Smooth muscle cell (in vitro differentiated cells): ENCODE measurements around the gene DPH3. TPM values are rescaled to one million over a fixed set of nuclear protein-coding genes. Genes with fewer than 3 reads are reported as not detected.

ENCODE experiments used
- DNase-seq: peaks from one replicate; lab custom pipeline; 2025; ENCODE audit not compliant: unreplicated experiment; lab: John Stamatoyannopoulos, UW
- H2AFZ ChIP-seq: fragments of 200-600 bp; sonication (generic); 2 replicates; pipeline ENCODE4 v1.6.0; 2016; ENCODE audit warnings: antibody characterized with exemption, low read depth, mild to moderate bottlenecking
- H3F3A ChIP-seq: fragments of 200-600 bp; sonication (generic); 2 replicates; pipeline ENCODE4 v1.6.0; 2017; ENCODE audit warnings: antibody characterized with exemption, low read depth
- H3K27ac ChIP-seq: fragments of 200-600 bp; sonication (generic); 2 replicates; pipeline ENCODE4 v1.5.1; 2016; ENCODE audit warnings: low read depth, mild to moderate bottlenecking
- H3K27me3 ChIP-seq: fragments of 200-600 bp; sonication (generic); 2 replicates; pipeline ENCODE4 v1.6.1; 2016; ENCODE audit warnings: low read depth, mild to moderate bottlenecking
- H3K36me3 ChIP-seq: fragments of 200-600 bp; sonication (generic); 2 replicates; pipeline ENCODE4 v1.5.1; 2016; ENCODE audit warnings: low read depth
- H3K4me1 ChIP-seq: fragments of 200-600 bp; sonication (generic); 2 replicates; pipeline ENCODE4 v1.5.1; 2016; ENCODE audit warnings: low read depth
- H3K4me2 ChIP-seq: fragments of 200-600 bp; sonication (generic); 2 replicates; pipeline ENCODE4 v1.6.0; 2016; ENCODE audit warnings: mild to moderate bottlenecking
- H3K4me3 ChIP-seq: fragments of 200-600 bp; sonication (generic); 2 replicates; pipeline ENCODE4 v1.5.1; 2016; ENCODE audit warnings: mild to moderate bottlenecking
- H3K79me2 ChIP-seq: fragments of 200-600 bp; sonication (generic); 2 replicates; pipeline ENCODE4 v1.6.0; 2016; ENCODE audit warnings: low read depth, mild to moderate bottlenecking
- H3K9ac ChIP-seq: fragments of 200-600 bp; sonication (generic); 2 replicates; pipeline ENCODE4 v1.6.0; 2016; ENCODE audit warnings: low read depth
- H3K9me3 ChIP-seq: fragments of 200-600 bp; sonication (generic); replicated peaks from 2 replicates; pipeline ENCODE4 v1.5.1; 2016; ENCODE audit warnings: low read depth
- H4K20me1 ChIP-seq: fragments of 200-600 bp; sonication (generic); 2 replicates; pipeline ENCODE4 v1.6.0; 2016; ENCODE audit warnings: low read depth
- CTCF ChIP-seq: fragments of 200-600 bp; sonication (generic); IDR thresholded peaks from 2 replicates; pipeline ENCODE4 v1.5.1; 2017; ENCODE audit warnings: borderline replicate concordance, mild to moderate bottlenecking, antibody characterized with exemption; ENCODE audit not compliant: insufficient read depth, poor library complexity, severe bottlenecking
- WGBS: methylation state at CpG from one replicate; pipeline ENCODE4 v1.1.7; 2016; ENCODE audit warnings: low lambda C conversion rate; 5-methylcytosine and 5-hydroxymethylcytosine counted together
- polyA plus RNA-seq: library from polyadenylated mRNA; unstranded; fragments of >200 nt; fragmentation: Nextera tagmentation; extraction: Ambion mirVana; gene quantifications from 2 replicates; pipeline ENCODE4 v1.2.1, GENCODE V29; 2016
- total RNA-seq: library from RNA; depleted of rRNA; stranded (reverse); fragments of >200 nt; gene quantifications from 2 replicates; pipeline ENCODE4 v1.2.3, GENCODE V29; 2014

Gene DPH3
- total and polyA plus RNA-seq, 2 experiments from 2014 or later: 44.7 to 69.5 TPM

DNA sequence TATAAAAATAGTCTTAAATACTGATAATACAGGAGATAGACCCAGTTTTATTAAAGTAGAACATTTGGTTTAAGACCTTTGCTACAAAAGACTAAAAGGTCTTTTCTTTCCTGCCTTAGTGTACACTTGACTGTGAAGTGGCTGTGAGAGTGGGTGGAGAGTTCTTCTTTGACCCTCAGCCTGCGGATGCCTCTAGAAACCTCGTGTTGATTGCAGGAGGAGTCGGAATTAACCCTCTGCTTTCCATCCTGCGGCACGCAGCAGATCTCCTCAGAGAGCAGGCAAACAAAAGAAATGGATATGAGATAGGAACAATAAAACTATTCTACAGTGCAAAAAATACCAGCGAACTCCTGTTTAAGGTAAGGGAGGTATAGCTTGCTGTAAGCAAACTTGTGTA is 36.8 kb upstream of the DPH3 start:
- no peaks in the 10 kb centered on the region for H3K79me2 ChIP-seq
- no peak for DNase-seq
- H3K9ac ChIP-seq: no peak overlapping the region
- H3K27ac ChIP-seq: peak overlapping the region; percentile 57
- no peak for TF ChIP-seq CTCF
- no peaks in the 10 kb centered on the region for H3K9me3 ChIP-seq
- peaks cover 8% of the 10 kb centered on the region for H3K36me3 ChIP-seq
- H3K4me3 ChIP-seq: no peak overlapping the region
- no peaks in the 10 kb centered on the region for H3K27me3 ChIP-seq
- H3K4me2 ChIP-seq: no peak overlapping the region
- H4K20me1 ChIP-seq: no peaks in the 10 kb centered on the region
- H3K4me1 ChIP-seq: peaks cover 26% of the 10 kb centered on the region
- H2AFZ ChIP-seq: no peak overlapping the region
- WGBS: 63% methylated on average over 6 of the region's 6 CpGs
- peaks cover 5% of the 10 kb centered on the region for H3F3A ChIP-seq

DNA sequence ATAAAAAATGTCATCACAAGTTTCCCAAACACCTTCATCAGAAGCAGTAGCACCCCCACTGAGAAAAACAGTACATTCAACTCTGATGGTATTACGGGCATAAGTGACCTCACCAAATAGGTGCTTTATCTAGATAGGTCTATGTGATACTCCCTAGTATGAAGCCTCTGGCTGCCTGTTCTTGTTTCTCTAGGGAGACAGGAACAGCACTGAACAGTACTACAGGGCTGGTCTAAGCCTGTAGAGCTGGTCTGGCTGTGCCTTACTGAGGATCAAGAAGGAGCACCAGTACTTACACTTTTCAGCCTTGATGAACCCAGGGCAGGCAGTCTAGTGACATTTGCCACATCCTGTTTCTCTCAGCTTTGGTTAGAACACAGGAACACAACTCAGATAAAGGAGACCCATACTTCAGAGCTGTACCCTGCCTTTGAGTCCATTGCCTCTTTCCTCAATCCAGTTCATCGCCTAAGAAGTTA is 36.2 kb upstream of the DPH3 start:
- peaks cover 14% of the 10 kb centered on the region for H3K36me3 ChIP-seq
- peaks cover 26% of the 10 kb centered on the region for H3K4me1 ChIP-seq
- no peak for TF ChIP-seq CTCF
- no peak overlapping the region for H3K9ac ChIP-seq
- H3K27me3 ChIP-seq: no peaks in the 10 kb centered on the region
- peaks cover 5% of the 10 kb centered on the region for H3F3A ChIP-seq
- no peak overlapping the region for H2AFZ ChIP-seq
- H3K4me3 ChIP-seq: no peak overlapping the region
- H3K9me3 ChIP-seq: no peaks in the 10 kb centered on the region
- no peaks in the 10 kb centered on the region for H3K79me2 ChIP-seq
- WGBS: 84% methylated on average over 2 of the region's 2 CpGs
- H3K27ac ChIP-seq: peak overlapping the region; percentile 57
- no peaks in the 10 kb centered on the region for H4K20me1 ChIP-seq
- H3K4me2 ChIP-seq: no peak overlapping the region
- no peak for DNase-seq

- H3K9ac ChIP-seq: no peak overlapping the region
- 19% methylated on average over 2 of the region's 2 CpGs for WGBS
- no peaks in the 10 kb centered on the region for H3K9me3 ChIP-seq
- no peak overlapping the region for H3K4me2 ChIP-seq
- peaks cover 17% of the 10 kb centered on the region for H3K36me3 ChIP-seq
- TF ChIP-seq CTCF: no peak
- H3K27ac ChIP-seq: peak overlapping the region; percentile 57
- H2AFZ ChIP-seq: no peak overlapping the region
- peaks cover 5% of the 10 kb centered on the region for H3F3A ChIP-seq
- peaks cover 26% of the 10 kb centered on the region for H3K4me1 ChIP-seq
- H3K79me2 ChIP-seq: no peaks in the 10 kb centered on the region
- H4K20me1 ChIP-seq: no peaks in the 10 kb centered on the region
- DNase-seq: no peak
- no peaks in the 10 kb centered on the region for H3K27me3 ChIP-seq
- no peak overlapping the region for H3K4me3 ChIP-seq
Observed at GRCh38 chr3:16300307-16300706, 35.6 kb upstream of the DPH3 start.

DNA sequence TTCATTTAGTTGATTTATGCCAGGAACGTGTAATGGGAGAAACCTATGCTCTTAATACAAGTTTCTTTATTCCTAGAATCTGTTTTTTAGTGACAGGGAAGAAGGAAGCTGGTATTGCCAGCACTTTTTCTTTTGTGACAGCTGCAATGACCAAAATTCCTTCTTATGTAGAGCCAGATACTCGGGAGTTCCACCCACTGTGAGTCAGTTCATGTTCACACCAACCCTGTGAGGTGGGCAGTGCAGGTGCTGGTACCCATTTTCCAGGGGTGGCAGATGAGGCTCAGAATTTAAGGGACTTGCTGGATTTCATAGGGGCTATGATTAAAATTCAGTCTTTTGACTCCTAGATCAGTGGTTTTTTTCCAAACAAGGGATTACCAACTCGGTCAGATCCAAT is 35.0 kb upstream of the DPH3 start:
- H3F3A ChIP-seq: peaks cover 5% of the 10 kb centered on the region
- H3K36me3 ChIP-seq: peaks cover 17% of the 10 kb centered on the region
- WGBS: 77% methylated on average over 3 of the region's 3 CpGs
- no peak overlapping the region for H3K4me2 ChIP-seq
- no peak overlapping the region for H3K4me3 ChIP-seq
- H4K20me1 ChIP-seq: no peaks in the 10 kb centered on the region
- H3K27ac ChIP-seq: peak overlapping the region; percentile 57
- no peak for TF ChIP-seq CTCF
- no peaks in the 10 kb centered on the region for H3K9me3 ChIP-seq
- no peak for DNase-seq
- H3K9ac ChIP-seq: no peak overlapping the region
- no peak overlapping the region for H2AFZ ChIP-seq
- H3K27me3 ChIP-seq: no peaks in the 10 kb centered on the region
- peaks cover 26% of the 10 kb centered on the region for H3K4me1 ChIP-seq
- no peaks in the 10 kb centered on the region for H3K79me2 ChIP-seq
